A549 (cell line): ENCODE results near the gene FBP2.

ENCODE experiments used
- CHD4 ChIP-seq: fragments of 200-600 bp; sonication (generic); IDR thresholded peaks from 2 replicates; pipeline ENCODE4 v1.6.1; 2016; ENCODE audit warnings: antibody characterized with exemption, mild to moderate bottlenecking, borderline replicate concordance
- CTCF ChIP-seq: fragments of >200 bp; sonication (Bioruptor Twin); formaldehyde crosslinking; IDR thresholded peaks from 3 replicates; pipeline ENCODE4 v1.5.1; 2016
- POLR2A ChIP-seq: IDR thresholded peaks from 2 replicates; pipeline ENCODE4 v1.6.1; 2012; ENCODE audit warnings: mild to moderate bottlenecking, low read length
- TF ChIP-seq, protein P1 (sequence below): fragments of 450-650 bp; IDR thresholded peaks from 2 replicates; pipeline ENCODE4 v1.6.1; 2014; ENCODE audit warnings: antibody characterized with exemption

- TF ChIP-seq CTCF (no peak), CHD4 (no peak), POLR2A (no peak)
- TF ChIP-seq, protein P1, sequence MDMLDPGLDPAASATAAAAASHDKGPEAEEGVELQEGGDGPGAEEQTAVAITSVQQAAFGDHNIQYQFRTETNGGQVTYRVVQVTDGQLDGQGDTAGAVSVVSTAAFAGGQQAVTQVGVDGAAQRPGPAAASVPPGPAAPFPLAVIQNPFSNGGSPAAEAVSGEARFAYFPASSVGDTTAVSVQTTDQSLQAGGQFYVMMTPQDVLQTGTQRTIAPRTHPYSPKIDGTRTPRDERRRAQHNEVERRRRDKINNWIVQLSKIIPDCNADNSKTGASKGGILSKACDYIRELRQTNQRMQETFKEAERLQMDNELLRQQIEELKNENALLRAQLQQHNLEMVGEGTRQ = no peak
Observed at GRCh38 chr9:94631599-94631998, 38.0 kb upstream of the FBP2 start.
